GM18511 (cell line): ENCODE measurements around the gene SEMA3F.
"Not testable (repeated sequence)": the region's sequence is repeated elsewhere in the genome, so short reads cannot be mapped to it uniquely, and the experiment has no call there.

Experiments used
- ATAC-seq: cut with Tn5 transposase; IDR thresholded peaks from one replicate; pipeline ENCODE4 v1.9.1; 2021; ENCODE audit warnings: mild to moderate bottlenecking, moderate library complexity; ENCODE audit not compliant: unreplicated experiment

SEMA3F gene

GRCh38 chr3:50207359-50208042 is 52.4 kb downstream of the SEMA3F start:
- ATAC-seq: no peak

- ATAC-seq: no peak
Observed at GRCh38 chr3:50208677-50209344, 53.7 kb downstream of the SEMA3F start.

- ATAC-seq: no peak
Observed at GRCh38 chr3:50210176-50210509, 55.0 kb downstream of the SEMA3F start.

GRCh38 chr3:50210510-50211367 is 55.6 kb downstream of the SEMA3F start:
- ATAC-seq: no peak

GRCh38 chr3:50211368-50211717 is 56.2 kb downstream of the SEMA3F start:
- not testable (repeated sequence) for ATAC-seq

- ATAC-seq: no peak
Observed at GRCh38 chr3:50211930-50212329, 56.8 kb downstream of the SEMA3F start.

- no peak for ATAC-seq
Observed at GRCh38 chr3:50212502-50212901, 57.4 kb downstream of the SEMA3F start.

GRCh38 chr3:50212971-50213370 is 57.8 kb downstream of the SEMA3F start:
- no peak for ATAC-seq

- ATAC-seq: no peak
Observed at GRCh38 chr3:50213373-50213772, 58.2 kb downstream of the SEMA3F start.

- ATAC-seq: no peak
Observed at GRCh38 chr3:50214824-50215223, 59.7 kb downstream of the SEMA3F start.

GRCh38 chr3:50215529-50215928 is 60.4 kb downstream of the SEMA3F start:
- ATAC-seq: no peak

GRCh38 chr3:50217681-50218080 is 62.6 kb downstream of the SEMA3F start:
- no peak for ATAC-seq

- ATAC-seq: no peak
Observed at GRCh38 chr3:50218448-50218847, 63.3 kb downstream of the SEMA3F start.

GRCh38 chr3:50219285-50219684 is 64.2 kb downstream of the SEMA3F start:
- no peak for ATAC-seq

GRCh38 chr3:50220109-50220508 is 65.0 kb downstream of the SEMA3F start:
- ATAC-seq: no peak

GRCh38 chr3:50221051-50221410 is 65.9 kb downstream of the SEMA3F start:
- ATAC-seq: no peak

GRCh38 chr3:50221411-50222168 is 66.5 kb downstream of the SEMA3F start:
- ATAC-seq: no peak

- ATAC-seq: no peak
Observed at GRCh38 chr3:50222169-50222528, 67.0 kb downstream of the SEMA3F start.

- no peak for ATAC-seq
Observed at GRCh38 chr3:50224639-50225038, 69.5 kb downstream of the SEMA3F start.

GRCh38 chr3:50226888-50227389 is 71.8 kb downstream of the SEMA3F start:
- ATAC-seq: peak; percentile 3
